ENCODE data around the gene DSCAML1.

DSCAML1 gene

DNA sequence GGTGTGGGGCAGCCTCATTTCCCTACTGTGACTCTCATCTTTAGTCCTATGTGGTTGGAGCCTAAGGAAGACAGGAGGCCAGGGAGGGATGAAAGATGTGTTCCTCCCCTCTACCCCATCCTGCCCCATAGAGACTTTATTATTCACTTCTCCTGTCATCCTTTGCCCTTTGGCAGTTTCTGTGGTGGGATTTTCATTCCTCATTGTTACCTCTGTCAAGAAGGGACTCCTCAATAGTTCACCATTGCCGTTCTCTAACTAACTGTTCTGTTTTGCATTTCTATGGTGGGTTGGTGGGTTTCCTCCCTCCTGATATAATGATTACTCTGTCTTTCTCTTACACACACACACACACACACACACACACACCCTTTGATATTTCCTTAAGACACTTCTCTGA is 202.3 kb downstream of the DSCAML1 start:
- Histone ChIP-seq H3K79me2 (ENCODE audit: low read length) (no peaks in the 10 kb centered on the region), H3K4me1 (ENCODE audit: low read length) (no peaks in the 10 kb centered on the region), H3K4me2 (ENCODE audit: low read length) (no peak overlapping the region), H3K9ac (ENCODE audit: low read length) (no peak overlapping the region), H2AFZ (ENCODE audit: low read depth, low read length) (no peak overlapping the region), H3K36me3 (replicated peaks; ENCODE audit: low read depth, low read length) (no peaks in the 10 kb centered on the region), H3K27me3 (ENCODE audit: low read depth, low read length) (peaks cover 24% of the 10 kb centered on the region), H3K27ac (ENCODE audit: low read length) (no peak overlapping the region), H4K20me1 (ENCODE audit: insufficient read depth, low read length) (no peaks in the 10 kb centered on the region), H3K9me3 (ENCODE audit: insufficient read depth, low read length) (no peaks in the 10 kb centered on the region), H3K4me3 (ENCODE audit: low read length) (no peak overlapping the region)
- TF ChIP-seq EZH2phosphoT487 (IDR thresholded peaks at IDR 0.05; ENCODE audit: low read depth): no peak
- TF ChIP-seq, protein P1, sequence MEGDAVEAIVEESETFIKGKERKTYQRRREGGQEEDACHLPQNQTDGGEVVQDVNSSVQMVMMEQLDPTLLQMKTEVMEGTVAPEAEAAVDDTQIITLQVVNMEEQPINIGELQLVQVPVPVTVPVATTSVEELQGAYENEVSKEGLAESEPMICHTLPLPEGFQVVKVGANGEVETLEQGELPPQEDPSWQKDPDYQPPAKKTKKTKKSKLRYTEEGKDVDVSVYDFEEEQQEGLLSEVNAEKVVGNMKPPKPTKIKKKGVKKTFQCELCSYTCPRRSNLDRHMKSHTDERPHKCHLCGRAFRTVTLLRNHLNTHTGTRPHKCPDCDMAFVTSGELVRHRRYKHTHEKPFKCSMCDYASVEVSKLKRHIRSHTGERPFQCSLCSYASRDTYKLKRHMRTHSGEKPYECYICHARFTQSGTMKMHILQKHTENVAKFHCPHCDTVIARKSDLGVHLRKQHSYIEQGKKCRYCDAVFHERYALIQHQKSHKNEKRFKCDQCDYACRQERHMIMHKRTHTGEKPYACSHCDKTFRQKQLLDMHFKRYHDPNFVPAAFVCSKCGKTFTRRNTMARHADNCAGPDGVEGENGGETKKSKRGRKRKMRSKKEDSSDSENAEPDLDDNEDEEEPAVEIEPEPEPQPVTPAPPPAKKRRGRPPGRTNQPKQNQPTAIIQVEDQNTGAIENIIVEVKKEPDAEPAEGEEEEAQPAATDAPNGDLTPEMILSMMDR (IDR thresholded peaks at IDR 0.05; ENCODE audit: low read depth, low read length): no peak

DNA sequence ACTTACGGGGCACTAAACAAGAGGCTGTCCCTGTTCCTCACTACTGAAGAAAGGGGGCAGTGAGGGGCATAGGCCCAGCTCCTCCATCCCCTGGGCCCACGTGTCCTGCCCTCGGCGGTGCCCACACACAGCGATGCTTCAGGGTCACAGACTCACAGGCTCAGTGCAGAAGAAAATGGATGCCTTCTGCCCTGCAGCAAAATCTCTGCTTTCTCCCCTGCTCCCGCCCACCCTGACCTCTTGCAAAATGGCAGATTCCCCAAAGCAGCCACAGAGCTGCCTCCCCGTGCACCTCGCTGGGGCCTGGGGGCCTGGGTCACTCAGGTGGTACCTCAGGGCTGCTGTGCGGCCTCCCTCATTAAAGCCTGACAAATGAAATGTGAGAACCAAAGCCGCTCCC is 204.0 kb downstream of the DSCAML1 start:
- Histone ChIP-seq H2AFZ (ENCODE audit: low read depth, low read length) (no peak overlapping the region), H3K4me3 (ENCODE audit: low read length) (no peak overlapping the region), H3K36me3 (replicated peaks; ENCODE audit: low read depth, low read length) (no peaks in the 10 kb centered on the region), H3K4me1 (ENCODE audit: low read length) (no peaks in the 10 kb centered on the region), H3K4me2 (ENCODE audit: low read length) (no peak overlapping the region), H3K9ac (ENCODE audit: low read length) (no peak overlapping the region), H3K27me3 (ENCODE audit: low read depth, low read length) (peaks cover 10% of the 10 kb centered on the region; the same call in 1 of the 2 replicates), H3K9me3 (ENCODE audit: insufficient read depth, low read length) (no peaks in the 10 kb centered on the region), H3K79me2 (ENCODE audit: low read length) (no peaks in the 10 kb centered on the region), H3K27ac (ENCODE audit: low read length) (no peak overlapping the region), H4K20me1 (ENCODE audit: insufficient read depth, low read length) (no peaks in the 10 kb centered on the region)
- TF ChIP-seq EZH2phosphoT487 (IDR thresholded peaks at IDR 0.05; ENCODE audit: low read depth): no peak
- TF ChIP-seq, protein P1 (IDR thresholded peaks at IDR 0.05; ENCODE audit: low read depth, low read length): no peak

DNA sequence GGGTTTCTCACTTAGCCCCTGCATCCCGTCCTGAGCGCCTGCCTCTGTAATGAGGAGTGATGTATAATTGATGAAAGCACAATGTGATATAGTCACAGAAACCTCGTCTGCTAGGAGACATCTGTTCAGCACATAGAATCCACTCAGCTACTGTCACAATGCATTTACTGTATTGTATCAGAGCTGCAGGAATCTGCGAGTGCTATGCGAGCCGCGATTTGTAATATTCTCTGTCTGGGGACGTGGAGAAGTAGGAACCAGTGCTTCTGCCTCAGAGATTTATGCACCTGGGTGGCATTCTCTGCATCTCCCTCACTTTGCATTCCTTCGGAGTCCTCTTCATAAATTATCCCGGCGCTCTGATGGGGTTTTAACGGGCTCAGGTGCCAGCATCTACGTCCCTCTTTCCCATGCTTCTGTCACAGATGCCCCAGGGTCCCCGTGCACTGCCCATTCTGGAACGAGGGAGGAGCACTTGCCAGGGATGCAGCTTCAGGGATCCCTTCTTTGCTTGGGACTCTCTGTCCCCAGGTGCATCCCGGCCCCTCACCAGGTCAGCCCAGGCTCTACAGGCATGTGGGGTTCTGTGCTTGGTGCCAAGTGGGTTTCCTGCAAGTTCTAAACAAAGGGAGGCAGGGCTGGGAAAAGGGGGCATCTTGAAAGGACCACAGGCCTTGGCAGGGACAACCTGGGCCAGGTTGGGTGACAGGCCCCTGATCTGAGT is 205.5 kb downstream of the DSCAML1 start:
- Histone ChIP-seq H3K79me2 (ENCODE audit: low read length) (no peaks in the 10 kb centered on the region), H3K4me2 (ENCODE audit: low read length) (no peak overlapping the region), H3K36me3 (replicated peaks; ENCODE audit: low read depth, low read length) (no peaks in the 10 kb centered on the region), H3K9me3 (ENCODE audit: insufficient read depth, low read length) (no peaks in the 10 kb centered on the region), H3K9ac (ENCODE audit: low read length) (no peak overlapping the region), H2AFZ (ENCODE audit: low read depth, low read length) (no peak overlapping the region), H3K4me1 (ENCODE audit: low read length) (no peaks in the 10 kb centered on the region), H3K4me3 (ENCODE audit: low read length) (no peak overlapping the region), H3K27ac (ENCODE audit: low read length) (no peak overlapping the region), H3K27me3 (ENCODE audit: low read depth, low read length) (peaks cover 13% of the 10 kb centered on the region; the same call in 1 of the 2 replicates), H4K20me1 (ENCODE audit: insufficient read depth, low read length) (no peaks in the 10 kb centered on the region)
- no peak for TF ChIP-seq EZH2phosphoT487 (IDR thresholded peaks at IDR 0.05; ENCODE audit: low read depth)
- TF ChIP-seq, protein P1 (IDR thresholded peaks at IDR 0.05; ENCODE audit: low read depth, low read length): no peak

DNA sequence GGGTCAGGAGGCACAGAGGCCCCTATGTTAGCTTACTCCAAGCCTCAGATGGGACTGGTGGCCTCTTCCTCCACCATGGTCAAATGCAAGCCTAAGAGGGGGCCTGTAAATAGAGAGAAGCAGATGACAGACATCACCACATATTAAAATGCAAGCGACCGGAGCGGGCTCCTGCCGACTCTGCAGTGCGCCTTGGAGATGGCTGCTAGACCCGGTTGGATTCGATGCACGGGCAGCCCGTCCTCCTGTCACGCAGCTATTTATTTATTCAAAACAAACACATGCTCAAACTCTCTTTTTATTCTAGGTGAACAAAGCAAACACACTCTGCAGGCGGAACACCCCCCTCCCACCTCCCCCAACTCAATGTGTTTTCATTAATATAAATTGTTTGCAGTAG is 208.0 kb downstream of the DSCAML1 start:
- H4K20me1 ChIP-seq (ENCODE audit: insufficient read depth, low read length): no peaks in the 10 kb centered on the region
- no peaks in the 10 kb centered on the region for H3K9me3 ChIP-seq (ENCODE audit: insufficient read depth, low read length)
- H3K27ac ChIP-seq (ENCODE audit: low read length): no peak overlapping the region
- no peak overlapping the region for H3K4me2 ChIP-seq (ENCODE audit: low read length)
- H3K4me1 ChIP-seq (ENCODE audit: low read length): no peaks in the 10 kb centered on the region
- no peaks in the 10 kb centered on the region for H3K79me2 ChIP-seq (ENCODE audit: low read length)
- H3K36me3 ChIP-seq (replicated peaks; ENCODE audit: low read depth, low read length): no peaks in the 10 kb centered on the region
- H3K9ac ChIP-seq (ENCODE audit: low read length): no peak overlapping the region
- H2AFZ ChIP-seq (ENCODE audit: low read depth, low read length): no peak overlapping the region
- H3K4me3 ChIP-seq (ENCODE audit: low read length): no peak overlapping the region
- peaks cover 9% of the 10 kb centered on the region; the same call in 1 of the 2 replicates for H3K27me3 ChIP-seq (ENCODE audit: low read depth, low read length)
- no peak for TF ChIP-seq EZH2phosphoT487 (IDR thresholded peaks at IDR 0.05; ENCODE audit: low read depth)
- TF ChIP-seq, protein P1 (IDR thresholded peaks at IDR 0.05; ENCODE audit: low read depth, low read length): no peak
